SU-DHL-6 (cell line): ENCODE results near the gene CSPG5.

Source experiments
- H2AFZ ChIP-seq: fragments of 200-600 bp; sonication (generic); 2 replicates; pipeline ENCODE4 v1.6.1; 2014; ENCODE audit warnings: low read depth, mild to moderate bottlenecking, moderate library complexity, mixed read lengths, antibody characterized with exemption, low read length; ENCODE audit not compliant: severe bottlenecking
- H3F3A ChIP-seq: fragments of 200-600 bp; shearing (Covaris generic); 2 replicates; pipeline ENCODE4 v1.6.0; 2016; ENCODE audit warnings: antibody characterized with exemption, mild to moderate bottlenecking; ENCODE audit not compliant: insufficient read depth
- H3K27ac ChIP-seq: fragments of 200-600 bp; sonication (generic); 2 replicates; pipeline ENCODE4 v1.5.1; 2016; ENCODE audit warnings: low read depth, mild to moderate bottlenecking, low read length, moderate library complexity, mixed read lengths
- H3K27me3 ChIP-seq: fragments of 200-600 bp; sonication (generic), shearing (Covaris generic); 2 replicates; pipeline ENCODE4 v1.6.0; 2014; ENCODE audit warnings: mild to moderate bottlenecking, low read length
- H3K36me3 ChIP-seq: fragments of 200-600 bp; sonication (generic); 2 replicates; pipeline ENCODE4 v1.6.1; 2014; ENCODE audit warnings: mild to moderate bottlenecking, low read length, mixed read lengths
- H3K4me2 ChIP-seq: fragments of 300-600, 200-600 bp; shearing (Covaris generic), sonication (generic); 2 replicates; pipeline ENCODE4 v1.6.0; 2014; ENCODE audit warnings: low read length, low read depth, mild to moderate bottlenecking; ENCODE audit not compliant: poor library complexity, severe bottlenecking
- H3K4me3 ChIP-seq: fragments of 200-600 bp; sonication (generic); 2 replicates; pipeline ENCODE4 v1.5.1; 2014; ENCODE audit warnings: antibody characterized with exemption, low read length, mild to moderate bottlenecking, mixed read lengths; ENCODE audit not compliant: insufficient read depth, poor library complexity, severe bottlenecking
- H3K79me2 ChIP-seq: fragments of 200-600 bp; sonication (generic); 2 replicates; pipeline ENCODE4 v1.6.1; 2014; ENCODE audit warnings: mild to moderate bottlenecking, low read length, moderate library complexity; ENCODE audit not compliant: insufficient read depth
- H3K9ac ChIP-seq: fragments of 200-600 bp; sonication (generic); 2 replicates; pipeline ENCODE4 v1.7.0; 2014; ENCODE audit warnings: mild to moderate bottlenecking, low read length
- H3K9me2 ChIP-seq: fragments of 200-600 bp; sonication (generic); replicated peaks from 2 replicates; pipeline ENCODE4 v1.6.1; 2014; ENCODE audit warnings: low read length; ENCODE audit not compliant: insufficient read depth
- H3K9me3 ChIP-seq: fragments of 200-600 bp; sonication (generic); 2 replicates; pipeline ENCODE4 v1.6.1; 2014; ENCODE audit warnings: low read length, mixed read lengths; ENCODE audit not compliant: insufficient read depth
- H4K20me1 ChIP-seq: fragments of 200-600 bp; sonication (generic); 2 replicates; pipeline ENCODE4 v1.6.1; 2014; ENCODE audit warnings: low read depth, mild to moderate bottlenecking, antibody characterized with exemption, low read length, moderate library complexity, mixed read lengths
- CTCF ChIP-seq: fragments of 200-600 bp; sonication (generic); IDR thresholded peaks from one replicate; pipeline ENCODE4 v1.5.1; 2017; ENCODE audit warnings: antibody characterized with exemption, mild to moderate bottlenecking, low read length, moderate library complexity; ENCODE audit not compliant: insufficient read depth, poor library complexity, severe bottlenecking
- EZH2phosphoT487 ChIP-seq: fragments of 200-600 bp; sonication (generic), shearing (Covaris generic); conservative IDR thresholded peaks from 2 replicates; pipeline ENCODE4 v1.6.1; 2018; ENCODE audit warnings: mild to moderate bottlenecking, antibody characterized with exemption, low read length, moderate library complexity, mixed read lengths

Gene CSPG5

GRCh38 chr3:47581835-47582234 is 3.2 kb upstream of the CSPG5 start:
- H3K9ac ChIP-seq: no peak overlapping the region
- H3K27me3 ChIP-seq: no peaks in the 10 kb centered on the region
- 0 out of 2 replicates have a peak, but pooled peaks cover 4% of the 10 kb centered on the region for H3K36me3 ChIP-seq
- H3K9me2 ChIP-seq: no peaks in the 10 kb centered on the region
- no peak overlapping the region for H3K4me2 ChIP-seq
- no peaks in the 10 kb centered on the region for H3K79me2 ChIP-seq
- H3K27ac ChIP-seq: no peak overlapping the region
- no peaks in the 10 kb centered on the region for H3K9me3 ChIP-seq
- no peak overlapping the region for H2AFZ ChIP-seq
- TF ChIP-seq EZH2phosphoT487 (no peak), CTCF (no peak)
- H3F3A ChIP-seq: peaks cover 8% of the 10 kb centered on the region; the same call in 1 of the 2 replicates
- H4K20me1 ChIP-seq: no peaks in the 10 kb centered on the region
- no peak overlapping the region for H3K4me3 ChIP-seq

GRCh38 chr3:47581422-47581821 is 2.8 kb upstream of the CSPG5 start:
- TF ChIP-seq EZH2phosphoT487: no peak
- no peak for TF ChIP-seq CTCF
- Histone ChIP-seq H3F3A (peaks cover 8% of the 10 kb centered on the region; the same call in 1 of the 2 replicates), H4K20me1 (no peaks in the 10 kb centered on the region), H3K9me3 (no peaks in the 10 kb centered on the region), H3K79me2 (no peaks in the 10 kb centered on the region), H3K4me2 (no peak overlapping the region), H3K27ac (no peak overlapping the region), H2AFZ (no peak overlapping the region), H3K9me2 (no peaks in the 10 kb centered on the region), H3K27me3 (no peaks in the 10 kb centered on the region), H3K4me3 (no peak overlapping the region), H3K9ac (no peak overlapping the region), H3K36me3 (0 out of 2 replicates have a peak, but pooled peaks cover 4% of the 10 kb centered on the region)

- H3K27me3 ChIP-seq: no peaks in the 10 kb centered on the region
- no peak for TF ChIP-seq CTCF
- no peak for TF ChIP-seq EZH2phosphoT487
- no peaks in the 10 kb centered on the region for H3K9me3 ChIP-seq
- no peak overlapping the region for H3K27ac ChIP-seq
- no peaks in the 10 kb centered on the region for H3K9me2 ChIP-seq
- no peak overlapping the region for H2AFZ ChIP-seq
- H3K79me2 ChIP-seq: no peaks in the 10 kb centered on the region
- H3K36me3 ChIP-seq: no peaks in the 10 kb centered on the region
- H3F3A ChIP-seq: peaks cover 4% of the 10 kb centered on the region; the same call in 1 of the 2 replicates
- H3K4me3 ChIP-seq: no peak overlapping the region
- H3K9ac ChIP-seq: no peak overlapping the region
- H4K20me1 ChIP-seq: no peaks in the 10 kb centered on the region
- no peak overlapping the region for H3K4me2 ChIP-seq
These were observed 1.8 kb upstream of the CSPG5 start for GRCh38 chr3:47580481-47580880.
